ENCODE measurements around the gene PRAC1. TPM values are rescaled to one million over a fixed set of nuclear protein-coding genes. Genes with fewer than 3 reads are reported as not detected.

The PRAC1 gene
- total and polyA plus RNA-seq, 10 donors, result not detected

GRCh38 chr17:48672340-48672739 lies 50.0 kb downstream of the PRAC1 start:
- 57 to 77% (median 72%) methylated on average over 2 of the region's 2 CpGs for WGBS, 5 donors
- Histone ChIP-seq H3K4me3 (no peak overlapping the region), H3K36me3 (no peaks in the 10 kb centered on the region), H3K27me3 (replicated peaks in 1 of 7) (peaks cover 0 to 91% (median 3%) of the 10 kb centered on the region in 7 donors), H3K4me1 (peaks cover 3 to 11% (median 8%) of the 10 kb centered on the region in 6 donors), H3K27ac (no peak overlapping the region), H3K9me3 (no peaks in the 10 kb centered on the region)
- no peak for DNase-seq
- intact Hi-C loops (cut with DNase I; ENCODE audit: low total_unique reads), result loop anchor here (5.0 kb wide), 1 partner anchor 120 kb away; no protein-coding TSS in a partner anchor
- TF ChIP-seq CTCF (IDR thresholded peaks at IDR 0.05 in 8 of 11, conservative IDR thresholded peaks at IDR 0.05 in 3 of 11) (no peak), POLR2A (IDR thresholded peaks at IDR 0.05) (no peak), POLR2AphosphoS5 (IDR thresholded peaks at IDR 0.05) (no peak)

Small RNA genes within 50 kb of the gene (microRNA-seq; reads per million reads assigned to microRNA genes)
- 0 reads per million in 3 donors for gene MIR3185

Small RNA genes within 50 kb of the gene (small RNA-seq; reads per million reads assigned to genes)
- 0 reads per million in 4 donors for gene AC091179.2
- 0 to 0.49 (median 0) reads per million in 4 donors for gene COX6B1P2
- gene MIR3185, result 0 reads per million in 4 donors
- 0 reads per million in 4 donors for gene RF02132
- gene RF02133, result 0 reads per million in 4 donors
- 0 to 0.08 (median 0) reads per million in 4 donors for gene RN7SL125P

Other genes starting within 250 kb of the PRAC1 start
- gene HOXB1, start 191.5 kb downstream of the PRAC1 start, total RNA-seq, result not detected
- gene HOXB1, start 191.5 kb downstream of the PRAC1 start, polyA plus RNA-seq, result under 1 TPM in 1 of 3 donors, not detected in 2; 0.06 TPM
- gene HOXB2, start 177.4 kb downstream of the PRAC1 start, total RNA-seq, result 10 to 100 TPM in 4 of 7 donors, 1 to 10 TPM in 3; 5.9 to 21.9 (median 10.2) TPM
- 1 to 10 TPM; 7.2 to 8.2 (median 8.0) TPM for gene HOXB2, start 177.4 kb downstream of the PRAC1 start, polyA plus RNA-seq
- 1 to 10 TPM; 1.9 to 6.4 (median 3.6) TPM for gene HOXB4, start 144.2 kb downstream of the PRAC1 start, total RNA-seq
- gene HOXB4, start 144.2 kb downstream of the PRAC1 start, polyA plus RNA-seq, result 1 to 10 TPM; 2.3 to 2.7 (median 2.4) TPM
- gene HOXB3, start 132.3 kb downstream of the PRAC1 start, total RNA-seq, result 10 to 100 TPM in 4 of 7 donors, 1 to 10 TPM in 3; 6.8 to 23.1 (median 10.4) TPM
- 1 to 10 TPM; 3.6 to 7.8 (median 6.5) TPM for gene HOXB3, start 132.3 kb downstream of the PRAC1 start, polyA plus RNA-seq
- gene HOXB5, start 128.7 kb downstream of the PRAC1 start, total RNA-seq, result 1 to 10 TPM in 3 of 7 donors, under 1 TPM in 4; 0.43 to 2.6 (median 0.67) TPM
- gene HOXB5, start 128.7 kb downstream of the PRAC1 start, polyA plus RNA-seq, result 1 to 10 TPM in 2 of 3 donors, under 1 TPM in 1; 0.91 to 1.5 (median 1.3) TPM
- gene HOXB6, start 117.5 kb downstream of the PRAC1 start, total RNA-seq, result 1 to 10 TPM; 1.2 to 4.5 (median 3.3) TPM
- gene HOXB6, start 117.5 kb downstream of the PRAC1 start, polyA plus RNA-seq, result 1 to 10 TPM; 1.7 to 3.4 (median 2.1) TPM
- gene HOXB7, start 111.5 kb downstream of the PRAC1 start, total RNA-seq, result 1 to 10 TPM; 1.3 to 3.5 (median 2.7) TPM
- 1 to 10 TPM; 3.2 to 7.5 (median 3.3) TPM for gene HOXB7, start 111.5 kb downstream of the PRAC1 start, polyA plus RNA-seq
- not detected for gene HOXB8, start 107.2 kb downstream of the PRAC1 start, total RNA-seq
- gene HOXB8, start 107.2 kb downstream of the PRAC1 start, polyA plus RNA-seq, result under 1 TPM in 2 of 3 donors, not detected in 1; 0.07 to 0.14 TPM
- gene HOXB9, start 96.2 kb downstream of the PRAC1 start, total RNA-seq, result under 1 TPM in 2 of 7 donors, not detected in 5; 0.30 to 0.42 TPM
- gene HOXB9, start 96.2 kb downstream of the PRAC1 start, polyA plus RNA-seq, result under 1 TPM; 0.10 to 0.50 (median 0.50) TPM
- not detected for gene PRAC2, start 667 bp upstream of the PRAC1 start, total RNA-seq
- not detected for gene PRAC2, start 667 bp upstream of the PRAC1 start, polyA plus RNA-seq
- gene HOXB13, start 6.2 kb upstream of the PRAC1 start, total RNA-seq, result not detected
- gene HOXB13, start 6.2 kb upstream of the PRAC1 start, polyA plus RNA-seq, result under 1 TPM in 1 of 3 donors, not detected in 2; 0.02 TPM
- not detected for gene TTLL6, start 94.7 kb upstream of the PRAC1 start, total RNA-seq
- gene TTLL6, start 94.7 kb upstream of the PRAC1 start, polyA plus RNA-seq, result under 1 TPM in 1 of 3 donors, not detected in 2; 0.04 TPM
- 100 to 1,000 TPM; 113 to 167 (median 136) TPM for gene CALCOCO2, start 108.5 kb upstream of the PRAC1 start, total RNA-seq
- 10 to 100 TPM; 30.1 to 45.7 (median 31.7) TPM for gene CALCOCO2, start 108.5 kb upstream of the PRAC1 start, polyA plus RNA-seq
- gene ATP5MC1, start 170.3 kb upstream of the PRAC1 start, total RNA-seq, result 10 to 100 TPM; 36.0 to 85.3 (median 49.1) TPM
- 100 to 1,000 TPM; 175 to 269 (median 195) TPM for gene ATP5MC1, start 170.3 kb upstream of the PRAC1 start, polyA plus RNA-seq
- gene UBE2Z, start 185.9 kb upstream of the PRAC1 start, total RNA-seq, result 10 to 100 TPM; 72.9 to 94.9 (median 83.1) TPM
- 10 to 100 TPM; 33.6 to 51.5 (median 34.8) TPM for gene UBE2Z, start 185.9 kb upstream of the PRAC1 start, polyA plus RNA-seq
- gene SNF8, start 222.3 kb upstream of the PRAC1 start, total RNA-seq, result 10 to 100 TPM; 55.9 to 83.5 (median 67.7) TPM
- gene SNF8, start 222.3 kb upstream of the PRAC1 start, polyA plus RNA-seq, result 100 to 1,000 TPM in 2 of 3 donors, 10 to 100 TPM in 1; 99.6 to 129 (median 104) TPM
- gene GIP, start 246.1 kb upstream of the PRAC1 start, total RNA-seq, result not detected
- not detected for gene GIP, start 246.1 kb upstream of the PRAC1 start, polyA plus RNA-seq

All from spleen (tissue), 11 donors.